RWPE2 (cell line): ENCODE results near the gene PTTG2.

ENCODE experiments used
- ATAC-seq: fragments of 200-7000 bp; cut with Tn5 transposase; 3 replicates; pipeline ENCODE4 v1.9.1; 2021; ENCODE audit warnings: low read depth
- DNase-seq: peaks from one replicate; pipeline ENCODE4 v3.0.0-alpha.2; 2020; ENCODE audit warnings: low spot score
- H3K27ac ChIP-seq: fragments of 450-650 bp; 2 replicates; pipeline ENCODE4 v1.5.1; 2017; ENCODE audit warnings: mild to moderate bottlenecking; ENCODE audit not compliant: poor library complexity, severe bottlenecking
- H3K27me3 ChIP-seq: fragments of 250-450 bp; sonication (Bioruptor Pico); 2 replicates; pipeline ENCODE4 v1.5.1; 2021; ENCODE audit warnings: mild to moderate bottlenecking, moderate library complexity; ENCODE audit not compliant: insufficient read depth, poor library complexity, severe bottlenecking
- H3K36me3 ChIP-seq: fragments of 250-450 bp; sonication (Bioruptor Pico); 2 replicates; pipeline ENCODE4 v1.5.1; 2020; ENCODE audit warnings: low read depth, mild to moderate bottlenecking, moderate library complexity
- H3K4me1 ChIP-seq: fragments of 250-450 bp; sonication (Bioruptor Pico); 2 replicates; pipeline ENCODE4 v1.5.1; 2021; ENCODE audit warnings: mild to moderate bottlenecking, moderate library complexity; ENCODE audit not compliant: insufficient read depth, poor library complexity, severe bottlenecking
- H3K4me3 ChIP-seq: fragments of 250-450 bp; sonication (Bioruptor Pico); 2 replicates; pipeline ENCODE4 v1.5.1; 2021; ENCODE audit warnings: mild to moderate bottlenecking, moderate library complexity; ENCODE audit not compliant: severe bottlenecking
- H3K9me3 ChIP-seq: fragments of 250-450 bp; sonication (Bioruptor Pico); 2 replicates; pipeline ENCODE4 v1.5.1; 2021; ENCODE audit warnings: mild to moderate bottlenecking, moderate library complexity; ENCODE audit not compliant: severe bottlenecking
- TF ChIP-seq, protein P1 (sequence below): fragments of 450-650 bp; IDR thresholded peaks from one replicate; pipeline ENCODE4 v1.5.1; 2017; ENCODE audit warnings: mild to moderate bottlenecking, moderate library complexity; ENCODE audit not compliant: poor library complexity, severe bottlenecking

The PTTG2 gene

DNA sequence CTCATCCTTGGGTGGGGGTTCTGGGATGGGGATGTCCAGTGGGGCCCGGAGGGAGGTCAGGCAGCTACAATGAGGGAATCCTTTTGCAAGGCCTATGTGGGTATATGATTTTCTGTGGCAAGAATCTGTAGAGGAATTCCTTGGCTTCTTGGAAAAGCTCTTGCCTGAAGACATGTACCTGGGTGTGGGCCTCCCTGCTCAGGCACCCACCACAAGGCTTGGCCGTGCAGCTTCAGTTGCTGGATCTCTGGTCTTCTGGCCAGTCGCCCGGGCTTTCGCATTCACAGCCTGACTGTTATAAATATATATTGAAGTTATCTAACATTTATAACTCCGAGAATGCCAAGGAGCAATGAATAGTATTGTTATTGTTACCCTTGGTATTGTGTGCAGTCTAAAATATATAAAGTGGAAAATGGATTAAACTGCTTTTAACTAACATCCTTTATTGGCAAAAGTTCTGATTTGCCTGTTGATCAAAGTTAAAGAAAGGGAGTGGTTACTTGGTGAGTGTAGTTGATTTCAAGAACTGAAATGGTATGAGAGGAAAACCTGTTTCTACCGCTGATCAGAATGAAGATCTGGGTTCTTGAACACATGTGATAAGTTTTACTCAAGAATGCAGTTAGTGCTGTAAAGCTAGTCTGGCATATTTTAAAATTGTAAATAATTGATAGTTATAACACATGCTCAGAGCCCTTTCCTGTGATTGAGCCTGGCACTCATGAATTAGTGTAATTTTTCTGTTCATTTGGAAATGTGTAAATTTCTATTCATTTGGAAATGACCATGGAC, 36.0 kb downstream of the PTTG2 start:
- Histone ChIP-seq H3K4me3 (no peak overlapping the region), H3K9me3 (no peaks in the 10 kb centered on the region), H3K27me3 (no peaks in the 10 kb centered on the region), H3K27ac (no peak overlapping the region), H3K4me1 (no peaks in the 10 kb centered on the region), H3K36me3 (no peaks in the 10 kb centered on the region)
- DNase-seq (no peak), ATAC-seq (no peak)
- TF ChIP-seq, protein P1, sequence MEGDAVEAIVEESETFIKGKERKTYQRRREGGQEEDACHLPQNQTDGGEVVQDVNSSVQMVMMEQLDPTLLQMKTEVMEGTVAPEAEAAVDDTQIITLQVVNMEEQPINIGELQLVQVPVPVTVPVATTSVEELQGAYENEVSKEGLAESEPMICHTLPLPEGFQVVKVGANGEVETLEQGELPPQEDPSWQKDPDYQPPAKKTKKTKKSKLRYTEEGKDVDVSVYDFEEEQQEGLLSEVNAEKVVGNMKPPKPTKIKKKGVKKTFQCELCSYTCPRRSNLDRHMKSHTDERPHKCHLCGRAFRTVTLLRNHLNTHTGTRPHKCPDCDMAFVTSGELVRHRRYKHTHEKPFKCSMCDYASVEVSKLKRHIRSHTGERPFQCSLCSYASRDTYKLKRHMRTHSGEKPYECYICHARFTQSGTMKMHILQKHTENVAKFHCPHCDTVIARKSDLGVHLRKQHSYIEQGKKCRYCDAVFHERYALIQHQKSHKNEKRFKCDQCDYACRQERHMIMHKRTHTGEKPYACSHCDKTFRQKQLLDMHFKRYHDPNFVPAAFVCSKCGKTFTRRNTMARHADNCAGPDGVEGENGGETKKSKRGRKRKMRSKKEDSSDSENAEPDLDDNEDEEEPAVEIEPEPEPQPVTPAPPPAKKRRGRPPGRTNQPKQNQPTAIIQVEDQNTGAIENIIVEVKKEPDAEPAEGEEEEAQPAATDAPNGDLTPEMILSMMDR: no peak

- no peaks in the 10 kb centered on the region for H3K36me3 ChIP-seq
- H3K4me1 ChIP-seq: peaks cover 11% of the 10 kb centered on the region
- H3K27me3 ChIP-seq: no peaks in the 10 kb centered on the region
- TF ChIP-seq, protein P1: no peak
- no peak for DNase-seq
- no peak for ATAC-seq
- no peak overlapping the region for H3K27ac ChIP-seq
- no peak overlapping the region for H3K4me3 ChIP-seq
- H3K9me3 ChIP-seq: no peaks in the 10 kb centered on the region
Observed at GRCh38 chr4:37998226-37998625, 38.0 kb downstream of the PTTG2 start.

- no peak overlapping the region for H3K27ac ChIP-seq
- H3K4me3 ChIP-seq: no peak overlapping the region
- H3K9me3 ChIP-seq: no peaks in the 10 kb centered on the region
- ATAC-seq (no peak), DNase-seq (no peak)
- TF ChIP-seq, protein P1: no peak
- H3K4me1 ChIP-seq: peaks cover 12% of the 10 kb centered on the region
- H3K36me3 ChIP-seq: no peaks in the 10 kb centered on the region
- no peaks in the 10 kb centered on the region for H3K27me3 ChIP-seq
Observed at GRCh38 chr4:37999000-37999716, 39.0 kb downstream of the PTTG2 start.

- TF ChIP-seq, protein P1: no peak
- Histone ChIP-seq H3K36me3 (no peaks in the 10 kb centered on the region), H3K27me3 (no peaks in the 10 kb centered on the region), H3K4me3 (no peak overlapping the region), H3K9me3 (no peaks in the 10 kb centered on the region), H3K4me1 (peaks cover 12% of the 10 kb centered on the region), H3K27ac (no peak overlapping the region)
- DNase-seq (no peak), ATAC-seq (no peak)
Observed at GRCh38 chr4:37999965-38000364, 39.8 kb downstream of the PTTG2 start.
